ENCODE results near the gene PTPRG.

DNA sequence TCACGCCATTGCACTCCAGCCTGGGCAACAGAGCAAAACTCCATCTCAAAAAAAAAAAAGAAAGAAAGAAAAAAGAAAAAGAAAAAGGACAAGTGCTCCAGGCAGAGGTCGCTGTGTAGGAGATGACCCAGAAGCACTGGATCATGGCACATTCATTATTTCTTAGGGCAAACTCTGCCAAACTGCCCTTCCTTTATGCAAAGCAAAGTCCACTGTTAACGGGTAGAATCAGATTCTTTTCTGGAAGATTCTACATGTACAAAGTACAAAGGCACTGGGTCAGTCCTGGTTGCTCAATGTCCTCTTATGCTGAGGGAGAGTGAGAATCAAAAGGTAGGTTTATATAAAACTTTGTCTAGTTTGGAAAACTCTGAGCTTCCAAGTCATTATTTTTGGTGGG lies 667.1 kb downstream of the PTPRG start:
- TF ChIP-seq, protein P1, sequence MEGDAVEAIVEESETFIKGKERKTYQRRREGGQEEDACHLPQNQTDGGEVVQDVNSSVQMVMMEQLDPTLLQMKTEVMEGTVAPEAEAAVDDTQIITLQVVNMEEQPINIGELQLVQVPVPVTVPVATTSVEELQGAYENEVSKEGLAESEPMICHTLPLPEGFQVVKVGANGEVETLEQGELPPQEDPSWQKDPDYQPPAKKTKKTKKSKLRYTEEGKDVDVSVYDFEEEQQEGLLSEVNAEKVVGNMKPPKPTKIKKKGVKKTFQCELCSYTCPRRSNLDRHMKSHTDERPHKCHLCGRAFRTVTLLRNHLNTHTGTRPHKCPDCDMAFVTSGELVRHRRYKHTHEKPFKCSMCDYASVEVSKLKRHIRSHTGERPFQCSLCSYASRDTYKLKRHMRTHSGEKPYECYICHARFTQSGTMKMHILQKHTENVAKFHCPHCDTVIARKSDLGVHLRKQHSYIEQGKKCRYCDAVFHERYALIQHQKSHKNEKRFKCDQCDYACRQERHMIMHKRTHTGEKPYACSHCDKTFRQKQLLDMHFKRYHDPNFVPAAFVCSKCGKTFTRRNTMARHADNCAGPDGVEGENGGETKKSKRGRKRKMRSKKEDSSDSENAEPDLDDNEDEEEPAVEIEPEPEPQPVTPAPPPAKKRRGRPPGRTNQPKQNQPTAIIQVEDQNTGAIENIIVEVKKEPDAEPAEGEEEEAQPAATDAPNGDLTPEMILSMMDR (IDR thresholded peaks at IDR 0.05): no peak
- TF ChIP-seq SIN3A (IDR thresholded peaks at IDR 0.05; ENCODE audit: borderline replicate concordance, insufficient read depth, low read depth, low read length): no peak
- TF ChIP-seq, protein P2, sequence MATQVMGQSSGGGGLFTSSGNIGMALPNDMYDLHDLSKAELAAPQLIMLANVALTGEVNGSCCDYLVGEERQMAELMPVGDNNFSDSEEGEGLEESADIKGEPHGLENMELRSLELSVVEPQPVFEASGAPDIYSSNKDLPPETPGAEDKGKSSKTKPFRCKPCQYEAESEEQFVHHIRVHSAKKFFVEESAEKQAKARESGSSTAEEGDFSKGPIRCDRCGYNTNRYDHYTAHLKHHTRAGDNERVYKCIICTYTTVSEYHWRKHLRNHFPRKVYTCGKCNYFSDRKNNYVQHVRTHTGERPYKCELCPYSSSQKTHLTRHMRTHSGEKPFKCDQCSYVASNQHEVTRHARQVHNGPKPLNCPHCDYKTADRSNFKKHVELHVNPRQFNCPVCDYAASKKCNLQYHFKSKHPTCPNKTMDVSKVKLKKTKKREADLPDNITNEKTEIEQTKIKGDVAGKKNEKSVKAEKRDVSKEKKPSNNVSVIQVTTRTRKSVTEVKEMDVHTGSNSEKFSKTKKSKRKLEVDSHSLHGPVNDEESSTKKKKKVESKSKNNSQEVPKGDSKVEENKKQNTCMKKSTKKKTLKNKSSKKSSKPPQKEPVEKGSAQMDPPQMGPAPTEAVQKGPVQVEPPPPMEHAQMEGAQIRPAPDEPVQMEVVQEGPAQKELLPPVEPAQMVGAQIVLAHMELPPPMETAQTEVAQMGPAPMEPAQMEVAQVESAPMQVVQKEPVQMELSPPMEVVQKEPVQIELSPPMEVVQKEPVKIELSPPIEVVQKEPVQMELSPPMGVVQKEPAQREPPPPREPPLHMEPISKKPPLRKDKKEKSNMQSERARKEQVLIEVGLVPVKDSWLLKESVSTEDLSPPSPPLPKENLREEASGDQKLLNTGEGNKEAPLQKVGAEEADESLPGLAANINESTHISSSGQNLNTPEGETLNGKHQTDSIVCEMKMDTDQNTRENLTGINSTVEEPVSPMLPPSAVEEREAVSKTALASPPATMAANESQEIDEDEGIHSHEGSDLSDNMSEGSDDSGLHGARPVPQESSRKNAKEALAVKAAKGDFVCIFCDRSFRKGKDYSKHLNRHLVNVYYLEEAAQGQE (IDR thresholded peaks at IDR 0.05; ENCODE audit: insufficient read depth in 1 of 2, low read depth in 2 of 2, low read length in 1 of 2): no peak

Measured in Panc1 (cell line).